GM10266 (cell line): ENCODE results near the gene ANKHD1.

Experiments used
- DNase-seq: peaks from one replicate; pipeline ENCODE4 v3.0.0; 2012; ENCODE audit errors: extremely low spot score
- TF ChIP-seq, protein P1 (sequence below): IDR thresholded peaks from 2 replicates; pipeline ENCODE4 v1.5.1; 2012; ENCODE audit warnings: mild to moderate bottlenecking, low read depth; ENCODE audit not compliant: control insufficient read depth, insufficient read depth; ENCODE audit errors: missing control alignments

The ANKHD1 gene

DNA sequence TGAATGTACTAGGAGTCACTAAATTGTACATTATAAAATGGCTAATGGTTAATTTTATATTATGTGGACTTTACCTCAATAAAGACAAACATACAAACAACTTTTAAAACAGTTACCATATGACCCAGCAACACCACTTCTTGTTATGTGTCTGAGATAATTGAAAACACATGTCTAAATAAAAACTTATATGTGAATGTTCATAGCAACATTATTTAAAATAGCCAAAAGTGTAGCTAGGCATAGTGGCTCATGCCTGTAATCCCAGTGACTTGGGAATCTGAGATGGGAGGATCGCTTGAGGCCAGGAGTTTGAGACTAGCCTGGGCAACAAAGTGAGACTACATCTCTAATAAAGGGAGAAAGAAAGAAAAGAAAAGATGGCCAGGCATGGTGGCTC is 185.9 kb downstream of the ANKHD1 start:
- TF ChIP-seq, protein P1, sequence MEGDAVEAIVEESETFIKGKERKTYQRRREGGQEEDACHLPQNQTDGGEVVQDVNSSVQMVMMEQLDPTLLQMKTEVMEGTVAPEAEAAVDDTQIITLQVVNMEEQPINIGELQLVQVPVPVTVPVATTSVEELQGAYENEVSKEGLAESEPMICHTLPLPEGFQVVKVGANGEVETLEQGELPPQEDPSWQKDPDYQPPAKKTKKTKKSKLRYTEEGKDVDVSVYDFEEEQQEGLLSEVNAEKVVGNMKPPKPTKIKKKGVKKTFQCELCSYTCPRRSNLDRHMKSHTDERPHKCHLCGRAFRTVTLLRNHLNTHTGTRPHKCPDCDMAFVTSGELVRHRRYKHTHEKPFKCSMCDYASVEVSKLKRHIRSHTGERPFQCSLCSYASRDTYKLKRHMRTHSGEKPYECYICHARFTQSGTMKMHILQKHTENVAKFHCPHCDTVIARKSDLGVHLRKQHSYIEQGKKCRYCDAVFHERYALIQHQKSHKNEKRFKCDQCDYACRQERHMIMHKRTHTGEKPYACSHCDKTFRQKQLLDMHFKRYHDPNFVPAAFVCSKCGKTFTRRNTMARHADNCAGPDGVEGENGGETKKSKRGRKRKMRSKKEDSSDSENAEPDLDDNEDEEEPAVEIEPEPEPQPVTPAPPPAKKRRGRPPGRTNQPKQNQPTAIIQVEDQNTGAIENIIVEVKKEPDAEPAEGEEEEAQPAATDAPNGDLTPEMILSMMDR, result no peak
- no peak for DNase-seq

DNA sequence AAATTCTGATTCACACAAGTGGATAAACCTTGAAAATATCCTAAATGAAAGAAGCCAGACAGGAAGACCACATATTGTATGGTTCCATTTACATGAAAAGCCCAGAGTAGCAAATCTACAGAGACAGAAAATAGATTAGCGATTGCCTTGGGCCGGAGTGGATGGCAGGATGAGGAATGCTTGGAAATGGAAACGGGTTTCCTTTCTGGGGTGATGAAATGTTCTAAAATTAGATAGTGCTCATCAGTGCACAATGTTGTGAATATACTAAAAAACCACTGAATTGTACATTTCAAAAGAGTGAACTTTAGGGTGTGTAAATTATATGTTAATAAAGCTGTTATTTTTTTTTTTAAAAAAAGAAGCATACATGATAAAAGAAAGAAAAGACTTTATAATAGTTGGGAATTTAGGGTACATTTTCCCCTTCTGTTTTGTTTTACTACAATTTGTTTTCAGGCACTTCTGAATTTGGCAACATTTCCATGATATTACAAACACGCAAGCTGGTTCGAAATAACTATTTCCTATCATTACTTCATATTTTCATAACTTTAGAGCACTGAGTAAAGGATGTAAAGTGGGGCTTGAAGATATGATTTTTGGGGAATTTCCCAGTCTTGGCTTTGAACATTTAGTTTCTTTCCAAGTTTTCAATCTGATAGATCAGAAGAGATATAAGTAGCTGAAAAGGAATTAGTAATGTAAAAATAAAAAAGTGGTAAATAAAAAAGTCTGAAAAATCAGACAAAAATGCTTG is 186.9 kb downstream of the ANKHD1 start:
- DNase-seq, result no peak
- TF ChIP-seq, protein P1, result no peak
